IMR-90 (cell line): ENCODE measurements around the gene PEAK1. TPM values are rescaled to one million over a fixed set of nuclear protein-coding genes. Genes with fewer than 3 reads are reported as not detected.

Experiments used
- ATAC-seq: fragments of 200-7000 bp; cut with Tn5 transposase; 2 replicates; pipeline ENCODE4 v1.9.1; 2020; ENCODE audit warnings: low read depth, mild to moderate bottlenecking, moderate library complexity
- BruUV-seq: library from RNA; stranded (reverse); fragments of 400-500 nt; replicated peaks from 2 replicates; lab custom pipeline; 2021; lab: Mats Ljungman, UMichigan
- CTCF ChIA-PET: fragments of 300-600 bp; formaldehyde crosslinking; extraction: SDS; loops from one replicate; lab custom pipeline; 2021; ENCODE audit warnings: antibody characterized with exemption; lab: Yijun Ruan, JAX
- POLR2A ChIA-PET: fragments of 300-600 bp; sonication (Branson Sonifier 250); formaldehyde crosslinking; loops from one replicate; lab custom pipeline; 2022; ENCODE audit warnings: antibody characterized with exemption; ENCODE audit not compliant: unreplicated experiment; lab: Charles Lee
- DNase-seq: peaks from one replicate; pipeline ENCODE4 v3.0.0; 2013
- H2AFZ ChIP-seq: replicated peaks from 2 replicates; pipeline ENCODE3; 2013; ENCODE audit warnings: low read length, mild to moderate bottlenecking; ENCODE audit not compliant: poor library complexity
- H2AK5ac ChIP-seq: 2 replicates; pipeline ENCODE4 v1.6.1; 2013; ENCODE audit warnings: low read depth, low read length, inconsistent platforms
- H2AK9ac ChIP-seq: replicated peaks from 2 replicates; pipeline ENCODE3; 2013; ENCODE audit warnings: mild to moderate bottlenecking, low read depth, low read length, moderate library complexity; ENCODE audit not compliant: poor library complexity
- H2BK120ac ChIP-seq: 2 replicates; pipeline ENCODE4 v1.6.1; 2013; ENCODE audit warnings: low read depth, low read length, inconsistent platforms
- H2BK15ac ChIP-seq: 3 replicates; pipeline ENCODE4 v1.6.1; 2013; ENCODE audit warnings: low read depth, low read length, inconsistent platforms
- H2BK20ac ChIP-seq: 2 replicates; pipeline ENCODE4 v1.6.1; 2013; ENCODE audit warnings: low read depth, mild to moderate bottlenecking, inconsistent platforms, low read length, moderate library complexity
- H2BK5ac ChIP-seq: 2 replicates; pipeline ENCODE4 v1.6.1; 2013; ENCODE audit warnings: mild to moderate bottlenecking, low read depth, low read length, inconsistent platforms; ENCODE audit not compliant: poor library complexity, severe bottlenecking
- H3K14ac ChIP-seq: replicated peaks from 2 replicates; pipeline ENCODE4 v1.6.1; 2013; ENCODE audit warnings: low read depth, low read length, inconsistent platforms
- H3K18ac ChIP-seq: 2 replicates; pipeline ENCODE4 v1.6.1; 2013; ENCODE audit warnings: low read depth, low read length, control low read depth
- H3K23ac ChIP-seq: 2 replicates; pipeline ENCODE4 v1.6.1; 2013; ENCODE audit warnings: low read depth, low read length, inconsistent platforms
- H3K27ac ChIP-seq: 2 replicates; pipeline ENCODE4 v1.5.1; 2013; ENCODE audit warnings: mild to moderate bottlenecking, control low read depth, low read length; ENCODE audit not compliant: insufficient read depth
- H3K27me3 ChIP-seq: 2 replicates; pipeline ENCODE4 v1.6.1; 2013; ENCODE audit warnings: low read length; ENCODE audit not compliant: control insufficient read depth, insufficient read depth
- H3K36me3 ChIP-seq: 2 replicates; pipeline ENCODE4 v1.6.1; 2013; ENCODE audit warnings: low read length, mixed read lengths; ENCODE audit not compliant: control insufficient read depth, insufficient read depth
- H3K4ac ChIP-seq: 2 replicates; pipeline ENCODE4 v1.6.1; 2013; ENCODE audit warnings: low read depth, low read length, inconsistent platforms
- H3K4me1 ChIP-seq: 2 replicates; pipeline ENCODE4 v1.6.1; 2013; ENCODE audit warnings: low read length, mixed read lengths; ENCODE audit not compliant: control insufficient read depth, insufficient read depth
- H3K4me2 ChIP-seq: 2 replicates; pipeline ENCODE4 v1.6.1; 2013; ENCODE audit warnings: low read depth, mild to moderate bottlenecking, control low read depth, low read length, moderate library complexity
- H3K4me3 ChIP-seq: 2 replicates; pipeline ENCODE4 v1.5.1; 2013; ENCODE audit warnings: low read depth, mild to moderate bottlenecking, control low read depth, low read length, moderate library complexity; ENCODE audit not compliant: insufficient read depth
- H3K56ac ChIP-seq: 2 replicates; pipeline ENCODE4 v1.6.1; 2013; ENCODE audit warnings: low read length, inconsistent platforms; ENCODE audit not compliant: insufficient read depth; ENCODE audit errors: extremely low read depth
- H3K79me1 ChIP-seq, 2 experiments: 2 replicates each; pipeline ENCODE4 v1.6.1; 2013; ENCODE audit warnings: low read length in 2 of 2, inconsistent platforms in 1 of 2, low read depth in 1 of 2
- H3K9ac ChIP-seq: 2 replicates; pipeline ENCODE4 v1.6.1; 2013; ENCODE audit warnings: low read depth, low read length, control low read depth
- H3K9me1 ChIP-seq: 2 replicates; pipeline ENCODE4 v1.6.1; 2013; ENCODE audit warnings: low read length, inconsistent platforms; ENCODE audit not compliant: insufficient read depth
- H3K9me3 ChIP-seq: 2 replicates; pipeline ENCODE4 v1.6.1; 2013; ENCODE audit warnings: low read length; ENCODE audit not compliant: control insufficient read depth, insufficient read depth
- H4K20me1 ChIP-seq: 2 replicates; pipeline ENCODE4 v1.6.1; 2013; ENCODE audit warnings: low read length, inconsistent platforms; ENCODE audit not compliant: insufficient read depth
- H4K5ac ChIP-seq: 2 replicates; pipeline ENCODE4 v1.6.1; 2013; ENCODE audit warnings: mild to moderate bottlenecking, low read depth, low read length, control low read depth
- H4K8ac ChIP-seq, 2 experiments: 2 replicates each; pipeline ENCODE4 v1.6.1; 2013; ENCODE audit warnings: low read depth in 2 of 2, low read length in 2 of 2, control low read depth in 1 of 2, inconsistent platforms in 1 of 2
- H4K91ac ChIP-seq: 2 replicates; pipeline ENCODE4 v1.6.1; 2013; ENCODE audit warnings: low read depth, low read length, inconsistent platforms; ENCODE audit not compliant: insufficient read depth
- BHLHE40 ChIP-seq: fragments of 150-350 bp; IDR thresholded peaks from 2 replicates; pipeline ENCODE4 v1.6.1; 2016; ENCODE audit warnings: mild to moderate bottlenecking, low read depth, low read length
- CEBPB ChIP-seq: IDR thresholded peaks from 2 replicates; pipeline ENCODE4 v1.6.1; 2012; ENCODE audit warnings: low read depth, low read length, improper control_type of control experiment
- FOS ChIP-seq: fragments of 150-350 bp; IDR thresholded peaks from 2 replicates; pipeline ENCODE4 v1.6.1; 2016; ENCODE audit warnings: low read depth, low read length
- MAFK ChIP-seq: IDR thresholded peaks from 2 replicates; pipeline ENCODE4 v1.6.1; 2012; ENCODE audit warnings: low read depth, low read length, improper control_type of control experiment
- MAZ ChIP-seq: IDR thresholded peaks from 2 replicates; pipeline ENCODE4 v1.6.1; 2012; ENCODE audit warnings: low read depth, mild to moderate bottlenecking, low read length, improper control_type of control experiment, moderate library complexity, borderline replicate concordance
- MXI1 ChIP-seq: IDR thresholded peaks from 2 replicates; pipeline ENCODE4 v1.6.1; 2012; ENCODE audit warnings: low read depth, mild to moderate bottlenecking, low read length, moderate library complexity, borderline replicate concordance
- POLR2A ChIP-seq: IDR thresholded peaks from 2 replicates; pipeline ENCODE4 v1.6.1; 2012; ENCODE audit warnings: mild to moderate bottlenecking, low read depth, low read length
- RAD21 ChIP-seq: IDR thresholded peaks from 2 replicates; pipeline ENCODE4 v1.6.1; 2012; ENCODE audit warnings: low read length, improper control_type of control experiment
- RFX5 ChIP-seq: IDR thresholded peaks from 2 replicates; pipeline ENCODE4 v1.8.0; 2012; ENCODE audit warnings: low read depth, mild to moderate bottlenecking, low read length, moderate library complexity
- SMC3 ChIP-seq: fragments of 150-350 bp; IDR thresholded peaks from 2 replicates; pipeline ENCODE4 v1.6.1; 2016; ENCODE audit warnings: low read depth, mild to moderate bottlenecking, antibody characterized with exemption, low read length, moderate library complexity
- WGBS, 2 experiments: methylation state at CpG; one replicate each; pipeline versions ENCODE4 v1.1.5 to v1.1.7; 2013; ENCODE audit warnings: missing lambda C conversion rate in 2 of 2; ENCODE audit not compliant: insufficient read length in 1 of 2; ENCODE audit errors: extremely low coverage in 2 of 2; 5-methylcytosine and 5-hydroxymethylcytosine counted together
- dilution Hi-C: fragments of 300-500 bp; cut with HindIII; formaldehyde crosslinking; loops from one replicate; pipeline ENCODE4 v1.14.3; 2018; ENCODE audit warnings: low sequenced_read_pairs; ENCODE audit not compliant: unreplicated experiment
- in situ Hi-C: fragments of 300-500 bp; cut with MboI; formaldehyde crosslinking; loops from 3 replicates; pipeline ENCODE4 v1.14.3; 2019; ENCODE audit warnings: low sequenced_read_pairs, inconsistent platforms, mixed read lengths
- intact Hi-C: fragments of 100-400 bp; cut with micrococcal nuclease; formaldehyde crosslinking; loops from 2 replicates; pipeline ENCODE4 v1.10.0; 2022
- polyA plus RNA-seq, 3 experiments: library from polyadenylated mRNA; depleted of rRNA; stranded (reverse); fragments of >200 nt; gene quantifications; 2 replicates each; pipeline ENCODE4 v1.2.3, GENCODE V29; 2012; ENCODE audit warnings: low replicate concordance in 1 of 3
- total RNA-seq: library from RNA; depleted of rRNA; stranded (reverse); fragments of >200 nt; gene quantifications from 2 replicates; pipeline ENCODE4 v1.2.3, GENCODE V29; 2012
- TF ChIP-seq, protein P1 (sequence below): fragments of 150-350 bp; IDR thresholded peaks from 2 replicates; pipeline ENCODE4 v1.6.1; 2016; ENCODE audit warnings: low read depth, mild to moderate bottlenecking, low read length, moderate library complexity, borderline replicate concordance
- TF ChIP-seq, protein P2 (sequence below): conservative IDR thresholded peaks from 2 replicates; pipeline ENCODE4 v1.5.1; 2012; ENCODE audit warnings: mild to moderate bottlenecking, low read depth, low read length, improper control_type of control experiment

PEAK1 gene
- total and polyA plus RNA-seq, 2 of the 4 experiments (the other 2 are of a cell fraction) = 21.5 to 43.9 TPM

DNA sequence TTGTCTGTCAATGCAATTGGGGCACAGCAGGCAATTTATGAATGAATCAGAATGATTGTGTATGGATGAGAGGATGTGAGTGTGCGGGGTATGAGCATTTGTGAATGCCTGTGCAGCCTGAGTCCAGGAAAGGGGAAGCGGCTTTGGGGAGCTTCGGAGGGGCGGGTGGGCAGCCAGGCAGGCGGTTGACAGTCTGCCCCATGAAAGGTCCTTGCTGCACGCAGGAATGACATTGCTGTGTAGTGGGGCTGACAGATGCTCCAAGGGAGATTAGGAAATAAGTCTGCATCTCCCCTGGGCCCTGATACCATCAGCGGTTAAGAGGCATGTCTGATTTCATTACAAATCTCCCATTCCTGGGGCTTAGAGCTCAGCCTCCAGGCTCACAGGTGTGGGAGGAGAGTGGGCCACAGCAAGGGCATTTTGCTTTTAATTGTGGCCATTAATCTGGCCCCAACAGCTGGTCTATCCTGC, 322.6 kb downstream of the PEAK1 start:
- dilution Hi-C loops = no loop called here
- no peak overlapping the region for H3K23ac ChIP-seq

More for the DNA sequence above, 322.6 kb downstream of the PEAK1 start:
- Histone ChIP-seq H2BK120ac (no peak overlapping the region), H2AK9ac (no peak overlapping the region), H3K9ac (no peak overlapping the region), H3K56ac (no peak overlapping the region), H3K18ac (no peak overlapping the region), H4K91ac (no peak overlapping the region), H3K9me3 (no peaks in the 10 kb centered on the region), H3K9me1 (no peaks in the 10 kb centered on the region; the same call in 1 of the 2 replicates), H3K79me1 (no peaks in the 10 kb centered on the region), H3K4me3 (no peak overlapping the region), H2AFZ (no peak overlapping the region), H2BK20ac (no peak overlapping the region), H2AK5ac (no peak overlapping the region), H4K20me1 (no peaks in the 10 kb centered on the region), H3K4me1 (peaks cover 2% of the 10 kb centered on the region; the same call in 1 of the 2 replicates), H3K14ac (no peak overlapping the region), H3K4ac (no peak overlapping the region), H3K36me3 (no peaks in the 10 kb centered on the region), H4K5ac (no peak overlapping the region), H3K27ac (no peak overlapping the region), H3K4me2 (no peak overlapping the region), H2BK5ac (no peak overlapping the region), H2BK15ac (no peak overlapping the region), H4K8ac (no peak overlapping the region), H3K27me3 (peaks cover 1% of the 10 kb centered on the region; the same call in 1 of the 2 replicates)
- POLR2A ChIA-PET = interaction anchor here (0.6 kb wide), 1 partner anchor 446 kb away, joined by 4 read pairs; no protein-coding TSS in a partner anchor
- intact Hi-C loops (no loop called here), in situ Hi-C loops (no loop called here)
- TF ChIP-seq RFX5 (no peak), BHLHE40 (no peak), MAFK (no peak), MAZ (no peak), SMC3 (no peak), FOS (no peak), MXI1 (no peak), CEBPB (no peak), POLR2A (no peak), RAD21 (no peak)
- TF ChIP-seq, protein P1, sequence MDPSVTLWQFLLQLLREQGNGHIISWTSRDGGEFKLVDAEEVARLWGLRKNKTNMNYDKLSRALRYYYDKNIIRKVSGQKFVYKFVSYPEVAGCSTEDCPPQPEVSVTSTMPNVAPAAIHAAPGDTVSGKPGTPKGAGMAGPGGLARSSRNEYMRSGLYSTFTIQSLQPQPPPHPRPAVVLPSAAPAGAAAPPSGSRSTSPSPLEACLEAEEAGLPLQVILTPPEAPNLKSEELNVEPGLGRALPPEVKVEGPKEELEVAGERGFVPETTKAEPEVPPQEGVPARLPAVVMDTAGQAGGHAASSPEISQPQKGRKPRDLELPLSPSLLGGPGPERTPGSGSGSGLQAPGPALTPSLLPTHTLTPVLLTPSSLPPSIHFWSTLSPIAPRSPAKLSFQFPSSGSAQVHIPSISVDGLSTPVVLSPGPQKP = no peak
- TF ChIP-seq, protein P2, sequence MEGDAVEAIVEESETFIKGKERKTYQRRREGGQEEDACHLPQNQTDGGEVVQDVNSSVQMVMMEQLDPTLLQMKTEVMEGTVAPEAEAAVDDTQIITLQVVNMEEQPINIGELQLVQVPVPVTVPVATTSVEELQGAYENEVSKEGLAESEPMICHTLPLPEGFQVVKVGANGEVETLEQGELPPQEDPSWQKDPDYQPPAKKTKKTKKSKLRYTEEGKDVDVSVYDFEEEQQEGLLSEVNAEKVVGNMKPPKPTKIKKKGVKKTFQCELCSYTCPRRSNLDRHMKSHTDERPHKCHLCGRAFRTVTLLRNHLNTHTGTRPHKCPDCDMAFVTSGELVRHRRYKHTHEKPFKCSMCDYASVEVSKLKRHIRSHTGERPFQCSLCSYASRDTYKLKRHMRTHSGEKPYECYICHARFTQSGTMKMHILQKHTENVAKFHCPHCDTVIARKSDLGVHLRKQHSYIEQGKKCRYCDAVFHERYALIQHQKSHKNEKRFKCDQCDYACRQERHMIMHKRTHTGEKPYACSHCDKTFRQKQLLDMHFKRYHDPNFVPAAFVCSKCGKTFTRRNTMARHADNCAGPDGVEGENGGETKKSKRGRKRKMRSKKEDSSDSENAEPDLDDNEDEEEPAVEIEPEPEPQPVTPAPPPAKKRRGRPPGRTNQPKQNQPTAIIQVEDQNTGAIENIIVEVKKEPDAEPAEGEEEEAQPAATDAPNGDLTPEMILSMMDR = no peak
- ATAC-seq (no peak), DNase-seq (no peak)
- no TSS peak for BruUV-seq
- CTCF ChIA-PET = no interaction called here
- WGBS, 2 experiments = 86% methylated on average over 1 of the region's 7 CpGs; no CpG with 5 or more reads in 1 of the 2 experiments
